ENCODE measurements around the gene BCAS2.

BCAS2 gene

DNA sequence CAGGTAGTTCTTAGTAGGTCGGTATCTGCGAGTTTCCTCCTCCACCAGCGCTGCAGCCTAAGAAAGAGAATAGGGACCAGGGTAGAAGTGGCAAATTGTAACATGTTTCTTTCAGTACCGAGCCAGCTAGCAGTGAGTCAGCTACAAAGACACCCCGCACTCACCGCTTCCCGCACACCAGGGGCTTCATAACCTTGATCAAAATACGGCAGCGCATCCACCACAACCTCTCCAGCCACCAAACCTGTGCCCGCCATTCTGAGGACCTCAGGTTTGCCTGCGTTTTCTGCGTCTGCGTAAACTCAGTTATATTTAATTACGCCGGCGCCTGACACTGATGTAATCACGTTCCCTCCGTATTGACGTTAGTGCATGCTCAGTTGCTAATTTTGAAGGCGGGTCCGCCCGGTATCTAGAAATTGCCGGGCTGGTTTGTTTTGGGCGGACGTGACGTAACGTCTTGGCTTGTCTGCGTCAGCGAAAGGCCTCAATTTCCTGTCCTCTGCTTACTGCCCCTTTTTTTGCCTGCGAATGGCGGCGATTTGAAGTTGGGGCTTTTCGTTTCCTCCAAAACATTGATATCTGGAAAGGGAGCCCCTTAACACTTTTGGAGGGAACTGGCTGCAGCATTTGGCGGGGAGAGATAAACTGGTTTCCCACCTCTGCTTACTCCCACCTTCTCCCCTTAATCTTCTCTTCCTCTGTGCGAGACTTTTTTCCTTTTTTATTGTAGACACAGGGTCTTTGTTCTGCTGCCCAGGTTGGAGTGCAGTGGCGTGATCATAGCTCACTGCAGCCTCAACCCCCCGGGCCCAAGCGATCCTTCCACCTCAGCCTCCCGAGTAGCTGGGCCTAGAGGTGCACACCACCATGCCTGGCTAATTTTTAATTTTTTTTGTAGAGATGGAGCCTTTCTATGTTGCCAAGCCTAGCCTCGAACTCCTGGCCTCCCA is at the start of gene BCAS2:
TSS of gene BCAS2 (minus strand) at position 281 of the 953 bp plus-strand sequence. CDS start at position 257, 24 bp downstream.
- Histone ChIP-seq H3K27me3 (ENCODE audit: insufficient read depth, low read length) (no peaks in the 10 kb centered on the region), H3K9me3 (ENCODE audit: low read length) (no peaks in the 10 kb centered on the region), H3K4me1 (ENCODE audit: insufficient read depth, low read length) (peaks cover 14% of the 10 kb centered on the region)

GRCh38 chr1:114627107-114627506 is 45.7 kb upstream of the BCAS2 start:
- Histone ChIP-seq H3K4me1 (ENCODE audit: insufficient read depth, low read length) (no peaks in the 10 kb centered on the region), H3K36me3 (ENCODE audit: insufficient read depth, low read length) (no peaks in the 10 kb centered on the region), H3K4me3 (ENCODE audit: low read length) (no peak overlapping the region), H2AFZ (ENCODE audit: low read depth, low read length) (no peak overlapping the region), H3K27me3 (ENCODE audit: insufficient read depth, low read length) (no peaks in the 10 kb centered on the region), H3K9me3 (ENCODE audit: low read length) (no peaks in the 10 kb centered on the region)

More for the DNA sequence above, at the start of gene BCAS2:
- Histone ChIP-seq H3K4me3 (ENCODE audit: low read length) (peak within 1 kb of the TSS; percentile 93), H2AFZ (ENCODE audit: low read depth, low read length) (peak within 1 kb of the TSS; percentile 50), H3K36me3 (ENCODE audit: insufficient read depth, low read length) (peaks cover 23% of the 10 kb centered on the region)

GRCh38 chr1:114623364-114623763 is 41.9 kb upstream of the BCAS2 start:
- Histone ChIP-seq H3K9me3 (ENCODE audit: low read length) (no peaks in the 10 kb centered on the region), H2AFZ (ENCODE audit: low read depth, low read length) (no peak overlapping the region), H3K4me3 (ENCODE audit: low read length) (no peak overlapping the region), H3K36me3 (ENCODE audit: insufficient read depth, low read length) (no peaks in the 10 kb centered on the region), H3K4me1 (ENCODE audit: insufficient read depth, low read length) (no peaks in the 10 kb centered on the region), H3K27me3 (ENCODE audit: insufficient read depth, low read length) (peaks cover 4% of the 10 kb centered on the region)

DNA sequence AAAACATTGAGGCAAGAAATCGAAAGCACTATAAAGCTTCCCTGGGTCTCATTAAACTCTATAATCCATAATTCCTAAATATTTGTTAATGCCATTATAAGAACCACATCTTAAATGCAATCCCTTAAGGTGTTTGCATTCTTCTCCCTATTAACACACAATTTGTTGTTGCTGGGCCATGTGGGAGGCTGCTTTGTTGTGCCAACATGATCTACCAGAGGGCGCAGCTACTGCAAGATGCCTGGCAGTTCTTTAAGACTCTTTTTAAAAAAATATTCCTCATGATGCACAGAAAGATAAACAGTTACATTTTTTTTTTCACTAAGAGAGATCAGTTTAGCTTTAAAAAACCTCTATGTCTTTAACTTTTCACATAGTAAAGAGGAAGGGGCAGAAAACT is 39.0 kb upstream of the BCAS2 start:
- H2AFZ ChIP-seq (ENCODE audit: low read depth, low read length) = no peak overlapping the region
- H3K36me3 ChIP-seq (ENCODE audit: insufficient read depth, low read length) = no peaks in the 10 kb centered on the region

DNA sequence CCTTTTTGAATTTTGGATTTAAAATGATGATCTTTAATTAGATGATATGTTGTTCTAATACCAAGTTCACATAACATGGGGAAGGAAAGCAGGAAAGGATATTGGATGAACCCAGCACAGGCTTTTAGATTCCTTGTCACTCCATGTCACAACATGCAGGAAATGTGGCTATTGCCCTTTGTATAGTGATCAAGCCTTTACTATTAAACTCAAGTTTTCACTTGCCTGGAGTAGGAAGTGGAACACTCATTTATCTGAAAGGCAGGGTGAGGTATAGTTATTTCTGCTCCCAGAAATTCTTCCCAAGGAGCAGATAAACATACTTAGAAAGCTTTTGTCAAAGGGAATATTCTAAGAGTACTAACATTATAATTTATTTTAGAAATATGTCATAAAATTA is 37.2 kb upstream of the BCAS2 start:
- H3K36me3 ChIP-seq (ENCODE audit: insufficient read depth, low read length) = no peaks in the 10 kb centered on the region
- H3K27me3 ChIP-seq (ENCODE audit: insufficient read depth, low read length) = peaks cover 4% of the 10 kb centered on the region
- H3K4me3 ChIP-seq (ENCODE audit: low read length) = no peak overlapping the region
- no peak overlapping the region for H2AFZ ChIP-seq (ENCODE audit: low read depth, low read length)
- no peaks in the 10 kb centered on the region for H3K4me1 ChIP-seq (ENCODE audit: insufficient read depth, low read length)
- no peaks in the 10 kb centered on the region for H3K9me3 ChIP-seq (ENCODE audit: low read length)

More for the DNA sequence above, 39.0 kb upstream of the BCAS2 start:
- peaks cover 4% of the 10 kb centered on the region for H3K27me3 ChIP-seq (ENCODE audit: insufficient read depth, low read length)
- H3K4me3 ChIP-seq (ENCODE audit: low read length) = no peak overlapping the region
- no peaks in the 10 kb centered on the region for H3K4me1 ChIP-seq (ENCODE audit: insufficient read depth, low read length)
- H3K9me3 ChIP-seq (ENCODE audit: low read length) = no peaks in the 10 kb centered on the region

- no peaks in the 10 kb centered on the region for H3K4me1 ChIP-seq (ENCODE audit: insufficient read depth, low read length)
- no peak overlapping the region for H2AFZ ChIP-seq (ENCODE audit: low read depth, low read length)
- H3K36me3 ChIP-seq (ENCODE audit: insufficient read depth, low read length) = no peaks in the 10 kb centered on the region
- no peak overlapping the region for H3K4me3 ChIP-seq (ENCODE audit: low read length)
- H3K27me3 ChIP-seq (ENCODE audit: insufficient read depth, low read length) = no peaks in the 10 kb centered on the region
- H3K9me3 ChIP-seq (ENCODE audit: low read length) = no peaks in the 10 kb centered on the region
Measured at GRCh38 chr1:114610546-114611245, 29.3 kb upstream of the BCAS2 start.

GRCh38 chr1:114609826-114610225 is 28.4 kb upstream of the BCAS2 start:
- Histone ChIP-seq H3K36me3 (ENCODE audit: insufficient read depth, low read length) (no peaks in the 10 kb centered on the region), H3K4me1 (ENCODE audit: insufficient read depth, low read length) (no peaks in the 10 kb centered on the region), H3K4me3 (ENCODE audit: low read length) (no peak overlapping the region), H3K9me3 (ENCODE audit: low read length) (no peaks in the 10 kb centered on the region), H3K27me3 (ENCODE audit: insufficient read depth, low read length) (no peaks in the 10 kb centered on the region), H2AFZ (ENCODE audit: low read depth, low read length) (no peak overlapping the region)

- H3K4me3 ChIP-seq (ENCODE audit: low read length) = no peak overlapping the region
Measured at GRCh38 chr1:114609026-114609425, 27.6 kb upstream of the BCAS2 start.

GRCh38 chr1:114607223-114607622 is 25.8 kb upstream of the BCAS2 start:
- no peaks in the 10 kb centered on the region for H3K4me1 ChIP-seq (ENCODE audit: insufficient read depth, low read length)
- no peaks in the 10 kb centered on the region for H3K27me3 ChIP-seq (ENCODE audit: insufficient read depth, low read length)
- H2AFZ ChIP-seq (ENCODE audit: low read depth, low read length) = no peak overlapping the region
- H3K9me3 ChIP-seq (ENCODE audit: low read length) = no peaks in the 10 kb centered on the region
- no peak overlapping the region for H3K4me3 ChIP-seq (ENCODE audit: low read length)
- H3K36me3 ChIP-seq (ENCODE audit: insufficient read depth, low read length) = no peaks in the 10 kb centered on the region

More at GRCh38 chr1:114609026-114609425, 27.6 kb upstream of the BCAS2 start:
- no peaks in the 10 kb centered on the region for H3K9me3 ChIP-seq (ENCODE audit: low read length)
- no peaks in the 10 kb centered on the region for H3K27me3 ChIP-seq (ENCODE audit: insufficient read depth, low read length)
- H3K36me3 ChIP-seq (ENCODE audit: insufficient read depth, low read length) = no peaks in the 10 kb centered on the region
- H3K4me1 ChIP-seq (ENCODE audit: insufficient read depth, low read length) = no peaks in the 10 kb centered on the region
- no peak overlapping the region for H2AFZ ChIP-seq (ENCODE audit: low read depth, low read length)

GRCh38 chr1:114597949-114598348 is 16.5 kb upstream of the BCAS2 start:
- no peaks in the 10 kb centered on the region for H3K36me3 ChIP-seq (ENCODE audit: insufficient read depth, low read length)
- no peak overlapping the region for H3K4me3 ChIP-seq (ENCODE audit: low read length)
- H3K4me1 ChIP-seq (ENCODE audit: insufficient read depth, low read length) = no peaks in the 10 kb centered on the region
- no peaks in the 10 kb centered on the region for H3K9me3 ChIP-seq (ENCODE audit: low read length)
- peaks cover 7% of the 10 kb centered on the region for H3K27me3 ChIP-seq (ENCODE audit: insufficient read depth, low read length)
- H2AFZ ChIP-seq (ENCODE audit: low read depth, low read length) = no peak overlapping the region

GRCh38 chr1:114595602-114596001 is 14.2 kb upstream of the BCAS2 start:
- Histone ChIP-seq H3K4me3 (ENCODE audit: low read length) (no peak overlapping the region), H3K27me3 (ENCODE audit: insufficient read depth, low read length) (peaks cover 6% of the 10 kb centered on the region), H2AFZ (ENCODE audit: low read depth, low read length) (no peak overlapping the region), H3K36me3 (ENCODE audit: insufficient read depth, low read length) (no peaks in the 10 kb centered on the region), H3K9me3 (ENCODE audit: low read length) (no peaks in the 10 kb centered on the region), H3K4me1 (ENCODE audit: insufficient read depth, low read length) (no peaks in the 10 kb centered on the region)

DNA sequence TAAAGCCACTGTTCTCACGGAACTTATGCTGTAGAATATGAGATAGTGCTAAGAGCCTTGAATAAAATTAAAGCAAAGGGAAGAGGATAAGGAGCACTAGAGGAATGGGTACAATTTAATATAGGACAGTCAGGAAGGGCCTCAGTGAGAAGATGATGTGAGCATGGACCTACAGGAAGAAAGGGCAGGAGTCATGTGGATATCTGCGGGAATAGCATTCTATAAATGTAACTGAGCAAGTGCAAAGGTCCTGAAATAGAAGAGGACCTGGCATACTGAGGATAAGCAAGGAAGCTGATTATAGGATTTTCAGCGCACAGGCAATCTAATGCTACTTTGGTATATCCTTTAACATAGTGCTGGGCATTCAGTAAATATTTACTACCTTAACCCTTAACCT is 12.6 kb upstream of the BCAS2 start:
- no peak overlapping the region for H2AFZ ChIP-seq (ENCODE audit: low read depth, low read length)
- H3K4me1 ChIP-seq (ENCODE audit: insufficient read depth, low read length) = no peaks in the 10 kb centered on the region
- H3K4me3 ChIP-seq (ENCODE audit: low read length) = no peak overlapping the region
- no peaks in the 10 kb centered on the region for H3K9me3 ChIP-seq (ENCODE audit: low read length)
- H3K36me3 ChIP-seq (ENCODE audit: insufficient read depth, low read length) = no peaks in the 10 kb centered on the region
- H3K27me3 ChIP-seq (ENCODE audit: insufficient read depth, low read length) = peaks cover 3% of the 10 kb centered on the region

- Histone ChIP-seq H2AFZ (ENCODE audit: low read depth, low read length) (no peak overlapping the region), H3K9me3 (ENCODE audit: low read length) (no peaks in the 10 kb centered on the region), H3K4me1 (ENCODE audit: insufficient read depth, low read length) (no peaks in the 10 kb centered on the region), H3K4me3 (ENCODE audit: low read length) (no peak overlapping the region), H3K36me3 (ENCODE audit: insufficient read depth, low read length) (no peaks in the 10 kb centered on the region), H3K27me3 (ENCODE audit: insufficient read depth, low read length) (peaks cover 7% of the 10 kb centered on the region)
Measured at GRCh38 chr1:114589122-114589521, 7.7 kb upstream of the BCAS2 start.

Data from neuron (in vitro differentiated cells).